ENCODE data around the gene MAP3K19. TPM values are rescaled to one million over a fixed set of nuclear protein-coding genes. Genes with fewer than 3 reads are reported as not detected.
"Not testable (repeated sequence)": the region's sequence is repeated elsewhere in the genome, so short reads cannot be mapped to it uniquely, and the experiment has no call there.

The MAP3K19 gene
- total RNA-seq, 1 donor: not detected

DNA sequence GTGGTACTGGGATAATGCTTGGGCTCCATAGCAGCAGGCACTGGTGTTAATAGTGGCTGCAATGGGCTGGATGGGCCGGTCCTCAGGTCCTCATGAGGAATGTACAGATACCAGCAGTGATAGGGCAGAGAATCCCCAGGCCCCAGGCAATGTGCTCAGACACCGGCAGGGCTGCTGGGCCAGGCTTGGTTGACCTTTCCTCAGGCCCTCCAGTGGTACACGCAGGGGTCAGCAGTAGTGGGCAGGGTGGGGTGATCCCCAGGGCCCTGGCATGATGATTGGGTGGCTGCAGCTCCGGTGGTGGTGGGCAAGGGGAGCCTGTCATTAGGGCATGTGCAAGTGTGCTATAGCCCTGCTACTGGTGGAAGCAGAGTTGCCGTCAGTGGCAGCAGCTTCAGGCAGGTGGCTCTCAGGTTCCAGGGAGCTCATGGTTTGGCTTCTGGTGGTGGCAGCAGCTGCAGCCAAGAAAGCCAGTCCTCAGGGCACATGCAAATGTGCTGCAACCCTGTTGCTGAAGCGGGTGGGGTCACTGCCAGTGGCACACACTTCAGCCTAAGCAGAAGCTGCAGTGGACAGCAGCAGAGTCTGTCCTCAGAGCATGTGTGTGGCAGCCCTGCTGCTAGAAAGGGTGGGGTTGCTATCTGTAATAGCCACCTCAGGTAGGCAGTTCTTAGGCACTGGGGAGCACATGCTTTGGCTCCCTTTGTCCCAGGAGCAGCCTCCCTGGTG, 71.8 kb downstream of the MAP3K19 start:
- no peak for DNase-seq (ENCODE audit: low read depth)

GRCh38 chr2:134973241-134974138, 73.8 kb downstream of the MAP3K19 start:
- DNase-seq (ENCODE audit: low read depth): no peak
- H3K4me3 ChIP-seq (ENCODE audit: low read depth, low read length): no peak overlapping the region
- TF ChIP-seq CTCF (IDR thresholded peaks at IDR 0.05; ENCODE audit: insufficient read depth, low read length): no peak

More for the DNA sequence above, 71.8 kb downstream of the MAP3K19 start:
- H3K4me3 ChIP-seq (ENCODE audit: low read depth, low read length): no peak overlapping the region
- TF ChIP-seq CTCF (IDR thresholded peaks at IDR 0.05; ENCODE audit: insufficient read depth, low read length): no peak

- H3K4me3 ChIP-seq (ENCODE audit: low read depth, low read length); DNase-seq (ENCODE audit: low read depth): not testable (repeated sequence)
Measured at GRCh38 chr2:134967166-134967565, 80.1 kb downstream of the MAP3K19 start.

GRCh38 chr2:134957477-134957876, 89.8 kb downstream of the MAP3K19 start:
- no peak for DNase-seq (ENCODE audit: low read depth)
- no peak for TF ChIP-seq CTCF (IDR thresholded peaks at IDR 0.05; ENCODE audit: insufficient read depth, low read length)
- H3K4me3 ChIP-seq (ENCODE audit: low read depth, low read length): no peak overlapping the region

DNA sequence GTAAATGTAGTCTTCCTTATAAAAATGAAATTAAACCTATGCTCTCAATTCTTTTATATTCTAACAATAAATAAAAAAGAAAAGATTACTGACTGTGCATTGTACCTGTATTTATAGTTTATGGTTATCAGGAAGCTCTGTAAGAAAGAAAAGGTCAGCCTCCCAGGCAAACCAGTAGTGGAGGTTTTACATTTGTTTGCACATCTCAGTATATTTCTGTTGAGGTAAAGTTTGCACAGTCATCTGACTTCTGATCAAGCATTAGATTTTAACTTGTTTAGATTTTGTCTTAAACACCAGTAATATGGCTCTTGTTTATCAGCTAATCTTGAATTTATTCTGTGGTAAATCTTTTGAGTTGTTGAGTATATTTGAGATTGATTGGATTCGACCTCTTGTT, 91.5 kb downstream of the MAP3K19 start:
- no peak for DNase-seq (ENCODE audit: low read depth)
- H3K4me3 ChIP-seq (ENCODE audit: low read depth, low read length): no peak overlapping the region
- TF ChIP-seq CTCF (IDR thresholded peaks at IDR 0.05; ENCODE audit: insufficient read depth, low read length): no peak

DNA sequence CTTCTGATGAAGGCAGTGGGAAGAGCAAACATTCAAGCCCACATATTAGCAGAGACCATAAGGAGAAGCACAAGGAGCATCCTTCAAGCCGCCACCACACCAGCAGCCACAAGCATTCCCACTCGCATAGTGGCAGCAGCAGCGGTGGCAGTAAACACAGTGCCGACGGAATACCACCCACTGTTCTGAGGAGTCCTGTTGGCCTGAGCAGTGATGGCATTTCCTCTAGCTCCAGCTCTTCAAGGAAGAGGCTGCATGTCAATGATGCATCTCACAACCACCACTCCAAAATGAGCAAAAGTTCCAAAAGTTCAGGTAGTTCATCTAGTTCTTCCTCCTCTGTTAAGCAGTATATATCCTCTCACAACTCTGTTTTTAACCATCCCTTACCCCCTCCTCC, 93.2 kb downstream of the MAP3K19 start:
- no peak for DNase-seq (ENCODE audit: low read depth)
- no peak for TF ChIP-seq CTCF (IDR thresholded peaks at IDR 0.05; ENCODE audit: insufficient read depth, low read length)
- no peak overlapping the region for H3K4me3 ChIP-seq (ENCODE audit: low read depth, low read length)

GRCh38 chr2:134952608-134953007, 94.6 kb downstream of the MAP3K19 start:
- TF ChIP-seq CTCF (IDR thresholded peaks at IDR 0.05; ENCODE audit: insufficient read depth, low read length): no peak
- no peak overlapping the region for H3K4me3 ChIP-seq (ENCODE audit: low read depth, low read length)
- DNase-seq (ENCODE audit: low read depth): no peak

All from fibroblast of the aortic adventitia (primary cell).